Cerebellar nuclear complex (tissue), 1 donor: ENCODE data around the gene INTS2.
A peak's percentile ranks its signal among the peaks of the same experiment; 100 is the strongest.
"Not testable (repeated sequence)": the region's sequence is repeated elsewhere in the genome, so short reads cannot be mapped to it uniquely, and the experiment has no call there.

ENCODE experiments used
- DNase-seq, 2 experiments: peaks; one replicate each; lab custom pipeline; 2025; lab: John Stamatoyannopoulos, UW

The INTS2 gene, protein sequence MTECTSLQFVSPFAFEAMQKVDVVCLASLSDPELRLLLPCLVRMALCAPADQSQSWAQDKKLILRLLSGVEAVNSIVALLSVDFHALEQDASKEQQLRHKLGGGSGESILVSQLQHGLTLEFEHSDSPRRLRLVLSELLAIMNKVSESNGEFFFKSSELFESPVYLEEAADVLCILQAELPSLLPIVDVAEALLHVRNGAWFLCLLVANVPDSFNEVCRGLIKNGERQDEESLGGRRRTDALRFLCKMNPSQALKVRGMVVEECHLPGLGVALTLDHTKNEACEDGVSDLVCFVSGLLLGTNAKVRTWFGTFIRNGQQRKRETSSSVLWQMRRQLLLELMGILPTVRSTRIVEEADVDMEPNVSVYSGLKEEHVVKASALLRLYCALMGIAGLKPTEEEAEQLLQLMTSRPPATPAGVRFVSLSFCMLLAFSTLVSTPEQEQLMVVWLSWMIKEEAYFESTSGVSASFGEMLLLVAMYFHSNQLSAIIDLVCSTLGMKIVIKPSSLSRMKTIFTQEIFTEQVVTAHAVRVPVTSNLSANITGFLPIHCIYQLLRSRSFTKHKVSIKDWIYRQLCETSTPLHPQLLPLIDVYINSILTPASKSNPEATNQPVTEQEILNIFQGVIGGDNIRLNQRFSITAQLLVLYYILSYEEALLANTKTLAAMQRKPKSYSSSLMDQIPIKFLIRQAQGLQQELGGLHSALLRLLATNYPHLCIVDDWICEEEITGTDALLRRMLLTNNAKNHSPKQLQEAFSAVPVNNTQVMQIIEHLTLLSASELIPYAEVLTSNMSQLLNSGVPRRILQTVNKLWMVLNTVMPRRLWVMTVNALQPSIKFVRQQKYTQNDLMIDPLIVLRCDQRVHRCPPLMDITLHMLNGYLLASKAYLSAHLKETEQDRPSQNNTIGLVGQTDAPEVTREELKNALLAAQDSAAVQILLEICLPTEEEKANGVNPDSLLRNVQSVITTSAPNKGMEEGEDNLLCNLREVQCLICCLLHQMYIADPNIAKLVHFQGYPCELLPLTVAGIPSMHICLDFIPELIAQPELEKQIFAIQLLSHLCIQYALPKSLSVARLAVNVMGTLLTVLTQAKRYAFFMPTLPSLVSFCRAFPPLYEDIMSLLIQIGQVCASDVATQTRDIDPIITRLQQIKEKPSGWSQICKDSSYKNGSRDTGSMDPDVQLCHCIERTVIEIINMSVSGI

DNA sequence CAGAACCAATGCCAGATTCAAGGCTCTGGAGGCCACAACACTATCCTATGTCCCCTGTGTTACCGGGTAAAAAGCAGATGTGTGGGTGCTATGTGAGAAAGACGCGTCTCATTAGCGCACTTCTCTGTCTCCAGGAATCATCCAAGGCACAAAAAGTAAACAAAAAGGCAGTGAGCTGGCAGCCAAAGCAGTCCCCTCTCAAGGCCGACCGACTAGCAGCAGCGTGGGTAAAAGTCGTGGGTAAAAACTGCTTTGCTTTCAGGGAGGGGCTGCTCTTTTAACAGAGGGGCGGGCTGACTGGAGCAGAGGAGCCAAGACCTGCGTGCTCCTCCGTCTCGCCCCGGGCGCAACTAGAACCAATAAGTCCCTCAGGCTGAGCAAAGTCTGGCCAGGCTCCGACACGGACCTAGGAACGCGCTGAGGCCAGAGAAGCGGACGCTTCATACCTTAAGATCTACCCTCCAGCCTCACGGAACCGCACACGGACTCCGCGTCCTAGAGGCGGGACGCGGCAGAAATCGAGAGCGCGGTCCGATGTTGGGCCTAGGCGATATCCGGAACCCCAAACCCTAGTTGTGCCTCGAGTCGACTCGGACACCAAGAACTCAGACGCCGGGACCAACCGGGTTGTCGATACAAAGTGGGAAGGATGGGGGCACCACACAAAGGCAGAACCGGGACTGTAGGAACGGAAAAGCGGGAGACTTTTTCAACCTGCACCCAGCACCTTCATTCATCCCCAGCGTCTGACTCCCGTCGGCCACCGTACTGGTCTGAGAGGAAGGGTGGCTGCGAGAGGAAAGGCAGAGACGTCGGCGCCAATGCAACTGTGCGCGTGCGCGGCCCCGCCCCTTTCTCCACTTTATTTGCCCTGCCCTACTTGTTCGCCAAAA lies at the start of gene INTS2:
Gene INTS2 (minus strand): TSS at position 775 of the 893 bp plus-strand sequence. CDS start 1,338 bp downstream, outside the sequence.
- DNase-seq, result peak in 1 of 2 experiments; percentile 76

DNA sequence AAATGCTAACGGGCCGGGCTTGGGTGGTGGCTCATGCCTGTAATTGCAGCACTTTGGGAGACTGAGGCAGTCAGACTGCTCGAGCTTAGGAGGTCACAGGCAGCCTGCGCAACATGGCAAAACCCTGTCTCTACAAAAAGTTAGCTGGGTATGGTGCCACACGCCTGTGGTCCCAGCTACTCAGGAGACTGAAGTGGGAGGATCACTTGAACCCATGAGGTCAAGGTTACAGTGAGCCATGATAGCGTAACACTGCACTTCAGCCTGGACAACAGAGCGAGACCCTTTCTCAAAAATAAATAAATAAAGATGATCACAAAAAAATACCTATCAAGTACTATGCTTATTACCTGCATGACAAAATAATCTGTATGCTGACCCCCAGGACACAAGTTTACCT lies 46.3 kb upstream of the INTS2 start:
- no peak for DNase-seq

DNA sequence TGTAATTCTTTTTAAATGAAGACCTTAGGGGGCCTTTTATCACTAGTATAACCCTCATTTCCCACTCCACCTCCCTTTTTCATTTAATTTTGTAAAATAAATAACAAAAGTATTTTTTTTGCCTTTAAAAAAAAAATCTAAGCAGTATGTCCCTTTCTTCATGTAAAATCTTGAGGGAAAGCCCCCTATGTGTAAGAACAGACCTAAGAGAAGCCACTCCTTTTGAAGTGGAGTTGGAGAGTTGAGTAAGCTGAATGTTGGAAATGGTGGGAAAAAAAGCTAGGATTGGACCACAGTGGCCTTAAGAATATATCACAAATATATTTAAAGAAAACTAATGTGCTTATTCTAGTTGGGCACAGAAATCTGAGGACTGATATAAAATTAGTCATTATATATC lies 44.5 kb upstream of the INTS2 start:
- DNase-seq, result no peak

DNA sequence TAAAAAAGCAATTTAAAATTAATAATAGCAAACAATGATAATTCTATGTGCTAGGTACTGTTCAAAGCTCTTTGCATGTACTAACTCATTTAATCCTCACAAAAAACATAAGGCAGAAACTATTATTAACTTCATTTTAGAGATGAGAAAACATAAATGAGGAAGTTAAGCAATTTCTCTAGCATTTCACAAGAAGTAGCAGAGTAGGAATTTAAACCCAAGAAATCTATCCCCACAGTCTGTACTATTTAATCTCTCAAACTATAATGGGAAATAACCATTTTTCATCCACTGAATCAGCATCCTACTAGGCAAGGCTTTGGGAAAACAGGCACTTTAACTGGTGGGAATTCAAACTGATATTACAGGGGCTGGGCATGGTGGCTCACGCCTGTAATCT lies 42.2 kb upstream of the INTS2 start:
- no peak for DNase-seq

DNA sequence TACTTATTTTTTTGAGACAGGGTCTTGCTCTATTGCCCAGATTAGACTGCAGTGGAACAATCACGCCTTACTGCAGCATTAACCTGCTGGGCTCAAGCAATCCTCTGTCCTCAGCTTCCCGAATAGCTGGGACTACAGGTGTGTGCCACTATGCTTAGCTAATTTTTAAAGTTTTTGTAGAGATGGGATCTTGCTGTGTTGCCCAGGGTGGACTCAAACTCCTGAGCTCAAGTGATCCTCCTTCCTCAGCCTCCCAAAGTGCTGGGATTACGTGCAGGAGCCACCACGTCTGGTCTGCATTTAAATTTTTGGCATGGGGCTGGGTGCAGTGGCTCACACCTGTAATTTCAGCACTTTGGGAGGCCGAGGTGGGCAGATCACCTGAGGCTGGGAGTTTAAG lies 41.0 kb upstream of the INTS2 start:
- no peak for DNase-seq

DNA sequence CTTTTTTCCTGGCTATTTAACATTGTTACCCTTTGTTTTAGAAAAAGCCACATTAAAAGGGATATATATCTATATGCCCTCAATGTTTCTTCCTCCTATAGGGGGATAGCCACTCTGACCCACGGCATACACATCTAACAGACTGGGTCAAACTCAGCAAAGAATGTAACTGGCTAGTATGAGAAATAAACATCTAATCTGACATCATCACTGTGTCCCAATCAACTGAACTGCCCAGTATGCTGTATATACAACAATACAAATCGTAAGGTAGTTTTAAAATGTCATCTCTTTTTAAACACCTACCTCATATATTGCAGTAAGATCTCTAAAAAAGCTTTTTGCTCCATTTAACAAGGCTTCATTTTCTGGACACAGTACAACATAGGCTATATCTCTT lies 39.9 kb upstream of the INTS2 start:
- DNase-seq, result no peak

DNA sequence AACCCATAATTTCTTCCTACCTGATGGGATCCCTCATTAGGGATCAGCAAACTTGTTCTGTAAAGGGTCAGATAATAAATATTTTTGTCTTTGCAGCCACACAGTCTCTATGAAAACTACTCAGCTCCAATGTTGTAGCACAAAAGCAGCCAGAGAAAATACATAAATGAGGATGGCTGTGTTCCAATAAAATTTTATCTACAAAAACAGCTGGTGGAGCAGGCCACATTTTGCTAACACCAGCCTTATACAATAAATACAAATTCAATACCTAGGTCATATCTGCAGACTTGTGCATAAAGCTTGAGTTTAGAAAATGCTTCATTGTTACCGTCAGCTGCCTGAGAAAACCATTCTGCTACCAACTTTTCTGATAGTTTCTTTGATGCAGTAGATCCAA lies 38.4 kb upstream of the INTS2 start:
- DNase-seq, result no peak

DNA sequence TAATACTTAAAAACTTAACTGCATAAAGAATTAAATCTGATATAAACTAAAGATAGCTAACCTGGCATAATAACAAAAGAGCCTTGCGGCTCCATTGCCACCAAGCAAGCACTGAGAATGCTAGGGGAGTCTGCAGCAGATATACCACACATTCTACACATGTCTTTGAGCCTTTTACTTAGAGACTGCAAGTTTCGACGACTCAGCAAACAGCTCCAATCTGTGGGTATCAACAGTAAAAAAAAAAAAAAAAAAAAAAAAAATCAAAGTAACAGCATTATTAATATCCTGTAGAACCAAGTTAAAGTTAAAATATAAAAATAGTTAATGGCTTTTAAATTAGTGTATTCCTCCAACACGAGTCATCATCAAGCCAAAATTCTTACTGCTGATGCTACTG lies 27.8 kb upstream of the INTS2 start:
- DNase-seq, result no peak

DNA sequence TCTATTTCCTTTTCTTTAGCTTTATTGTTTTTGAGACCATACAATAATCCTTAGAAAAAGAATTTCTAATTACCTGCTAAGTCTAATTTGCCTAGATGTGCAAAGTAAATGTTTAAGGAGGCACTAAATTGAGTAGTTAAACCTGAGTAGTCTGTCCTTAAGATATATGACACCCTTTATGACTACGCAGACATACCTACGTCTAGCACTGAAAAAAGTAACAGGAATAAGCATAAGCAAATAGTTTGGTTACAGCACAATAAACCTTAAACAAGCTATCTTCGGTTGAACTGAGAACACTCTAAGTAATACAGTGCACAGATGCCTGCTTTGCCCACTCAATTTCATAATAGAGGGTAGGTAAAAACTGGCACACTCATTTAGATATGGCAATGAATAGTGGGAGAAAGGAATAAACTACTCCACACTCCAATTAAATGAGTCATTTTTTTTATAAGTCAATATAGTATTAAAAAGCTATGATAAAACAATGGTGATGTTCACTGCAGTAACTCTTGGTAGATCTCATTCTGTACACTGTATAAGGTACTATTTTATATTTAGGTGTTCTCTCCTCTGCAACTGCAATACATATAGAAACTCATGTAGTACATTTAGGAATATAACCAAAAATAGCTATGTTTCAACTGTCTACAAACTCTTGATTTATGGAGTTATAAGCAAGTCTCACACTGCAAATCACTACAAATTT lies 19.7 kb upstream of the INTS2 start:
- DNase-seq, result no peak

DNA sequence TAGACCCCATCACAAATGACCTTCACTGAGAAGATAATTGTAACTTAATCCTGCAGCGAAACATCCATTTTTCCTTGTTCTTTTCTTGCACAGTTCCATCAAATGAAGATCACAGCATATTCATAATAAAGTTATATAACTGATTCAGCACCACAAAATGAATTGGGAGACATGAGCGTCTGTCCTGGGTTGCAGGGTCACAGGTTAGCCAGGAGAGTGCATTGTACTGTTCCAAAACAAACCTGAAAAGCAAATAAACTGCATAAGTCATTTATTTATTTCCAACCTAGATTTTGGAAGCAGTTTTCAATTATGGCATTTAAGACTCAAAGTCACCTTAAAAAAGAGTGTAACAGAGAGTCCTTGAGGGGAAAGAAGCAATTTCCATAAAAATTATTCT lies 18.6 kb upstream of the INTS2 start:
- no peak for DNase-seq

DNA sequence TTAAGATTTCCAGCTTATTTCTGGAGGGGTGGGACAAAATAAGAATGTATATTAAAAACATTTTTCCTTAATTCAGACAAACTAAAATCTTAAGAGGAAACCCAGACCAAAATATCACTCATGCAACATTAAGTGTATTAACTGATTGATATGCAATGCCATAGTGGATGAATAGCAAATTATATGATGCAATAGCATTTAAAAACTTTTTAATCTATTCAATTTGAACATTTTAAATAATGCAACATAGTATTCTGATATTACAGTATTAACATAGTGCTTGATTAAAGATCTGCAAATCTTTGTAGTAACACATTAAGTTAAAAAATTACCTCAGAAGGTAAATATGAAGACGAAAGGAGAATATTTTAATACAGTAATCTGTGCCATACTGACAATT lies 15.3 kb upstream of the INTS2 start:
- DNase-seq, result no peak

DNA sequence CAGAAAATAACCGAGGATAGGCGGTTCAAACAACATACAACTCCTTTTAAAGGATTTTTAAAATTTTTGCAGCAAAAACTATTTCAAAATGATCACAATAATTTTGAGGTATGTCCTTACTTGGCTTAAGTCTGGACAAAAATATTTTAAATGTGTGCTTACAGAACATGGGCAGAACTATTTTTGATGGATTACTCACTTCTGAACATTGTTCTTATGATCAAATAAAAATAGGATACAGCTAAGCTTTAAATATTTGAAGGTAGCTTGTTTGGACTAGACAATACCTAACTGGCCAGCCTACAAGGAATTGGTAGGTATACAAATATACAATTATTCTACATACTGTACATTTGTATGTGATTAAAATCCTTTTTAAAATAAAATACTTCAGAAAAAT lies 14.3 kb upstream of the INTS2 start:
- DNase-seq, result no peak

DNA sequence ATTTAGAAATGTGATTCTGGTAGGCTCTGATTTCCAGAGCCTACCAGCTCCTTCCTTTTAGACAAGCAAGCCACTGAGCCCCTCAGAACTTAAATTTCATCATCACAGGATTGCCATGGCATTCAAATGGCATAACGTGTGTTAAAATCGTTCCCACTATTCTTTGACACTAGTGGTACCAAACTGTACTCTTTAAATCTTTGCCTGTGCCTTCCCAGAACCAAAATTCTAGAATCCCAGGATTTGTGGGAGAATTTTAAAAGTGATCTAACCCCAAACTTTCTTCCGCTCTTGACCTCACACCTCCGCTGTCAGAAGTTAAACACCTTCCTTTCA lies 287 bp upstream of the INTS2 start:
- DNase-seq, result no peak

DNA sequence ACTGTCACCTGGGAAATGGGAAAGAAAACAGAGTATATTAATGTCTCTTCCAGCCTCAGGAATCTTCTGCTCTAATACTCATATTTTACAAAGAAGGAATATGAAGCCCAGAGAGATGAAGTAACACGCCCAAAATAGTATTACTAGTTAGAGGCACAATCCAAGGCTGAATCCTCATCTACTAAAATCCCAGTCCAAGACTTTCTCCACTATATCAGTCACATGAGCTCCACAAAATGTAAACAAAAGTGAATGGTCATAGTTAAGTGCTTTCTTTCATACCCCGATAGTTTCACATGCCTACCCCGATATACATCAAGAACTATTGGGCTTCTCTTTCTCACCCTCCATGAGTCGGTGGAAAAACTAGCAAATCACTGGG lies 965 bp downstream of the INTS2 start:
- DNase-seq, result no peak

DNA sequence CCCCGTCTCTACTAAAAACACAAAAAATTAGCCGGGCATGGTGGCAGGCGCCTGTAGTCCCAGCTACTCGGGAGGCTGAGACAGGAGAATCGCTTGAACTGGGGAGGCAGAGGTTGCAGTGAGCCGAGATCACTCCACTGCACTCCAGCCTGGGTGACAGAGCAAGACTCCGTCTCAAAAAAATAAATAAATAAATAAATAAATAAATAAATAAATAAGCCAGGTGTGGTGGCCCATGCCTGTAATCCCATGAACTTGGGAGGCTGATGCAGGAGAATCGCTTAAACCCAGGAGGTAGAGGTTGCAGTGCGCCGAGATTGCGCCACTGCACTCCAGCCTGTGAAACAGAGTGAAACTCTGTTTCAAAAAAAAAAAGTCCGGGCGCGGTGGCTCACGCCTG lies 12.6 kb downstream of the INTS2 start:
- not testable (repeated sequence) for DNase-seq

DNA sequence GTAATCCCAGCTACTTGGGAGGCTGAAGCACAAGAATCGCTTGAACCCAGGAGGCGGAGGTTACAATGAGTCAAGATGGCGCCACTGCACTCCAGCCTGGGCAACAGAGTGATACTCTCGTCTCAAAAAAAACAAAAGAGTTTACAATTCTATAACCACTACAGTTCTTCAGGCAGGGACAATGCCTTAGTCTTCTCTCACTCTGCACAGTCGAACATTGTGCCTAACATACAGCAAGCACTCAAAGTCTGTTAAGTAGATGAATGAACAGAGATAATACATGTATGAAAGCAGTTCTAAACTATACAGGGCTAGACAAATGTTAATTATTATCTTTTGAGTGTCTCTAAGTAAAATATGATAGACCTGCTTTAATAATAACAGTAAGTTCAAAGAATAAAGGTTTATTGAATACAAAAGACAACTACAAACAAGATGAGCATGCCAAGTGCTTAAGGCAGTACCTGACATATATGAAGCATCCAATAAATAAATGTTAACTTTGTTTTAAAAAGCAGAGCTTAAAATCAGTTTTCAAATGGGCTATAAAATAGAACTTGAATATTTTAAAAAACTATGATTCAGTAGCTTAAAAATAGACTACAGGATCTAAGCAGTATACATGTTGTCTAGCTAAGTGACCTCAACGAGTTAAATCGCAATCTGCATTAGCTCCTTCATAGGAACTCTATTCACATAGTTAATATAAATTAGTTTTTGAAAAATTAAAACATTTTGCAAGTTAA lies 19.3 kb downstream of the INTS2 start:
- DNase-seq, result no peak

DNA sequence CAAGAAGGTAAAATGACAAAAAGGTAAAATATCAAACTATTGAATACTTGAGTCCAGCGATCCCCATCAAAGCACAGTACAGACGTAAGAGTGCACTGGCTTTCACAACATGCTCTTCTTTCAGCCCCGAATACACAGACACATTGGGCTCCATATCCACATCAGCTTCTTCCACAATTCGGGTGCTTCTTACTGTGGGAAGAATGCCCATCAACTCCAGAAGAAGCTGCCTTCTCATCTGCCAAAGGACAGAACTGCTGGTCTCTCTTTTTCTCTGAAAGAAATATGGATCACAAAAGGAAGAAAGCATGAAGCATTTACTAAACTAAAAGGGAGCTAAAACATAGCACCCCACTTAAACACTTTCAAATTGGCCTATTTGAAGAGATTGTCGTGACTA lies 20.4 kb downstream of the INTS2 start:
- DNase-seq, result no peak

DNA sequence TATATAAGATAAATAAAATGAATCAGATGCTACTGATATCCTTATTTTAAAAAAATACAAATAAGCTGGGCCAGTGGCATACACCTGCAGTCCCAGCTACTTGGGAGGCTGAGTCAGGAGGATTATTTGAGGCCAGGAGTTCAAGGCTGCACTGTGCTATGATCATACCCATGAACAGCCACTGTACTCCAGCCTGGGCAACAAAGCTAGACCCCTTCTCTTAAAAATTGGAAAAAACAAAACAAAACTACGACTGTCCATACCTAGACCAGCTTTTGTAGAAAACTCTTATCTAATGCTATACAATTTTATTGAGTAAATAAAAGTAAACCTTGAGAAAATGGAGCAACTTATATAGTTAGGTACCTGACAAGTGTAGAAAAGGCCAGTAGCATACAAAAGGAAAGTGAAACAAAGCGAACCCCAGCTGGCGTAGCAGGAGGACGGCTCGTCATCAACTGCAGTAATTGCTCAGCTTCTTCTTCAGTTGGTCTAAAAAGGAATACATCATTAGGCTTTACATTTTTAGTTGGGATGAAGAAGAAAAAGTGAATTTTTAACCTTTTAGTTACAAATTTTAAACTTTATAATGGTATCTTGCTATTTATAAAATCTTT lies 23.6 kb downstream of the INTS2 start:
- DNase-seq, result no peak

DNA sequence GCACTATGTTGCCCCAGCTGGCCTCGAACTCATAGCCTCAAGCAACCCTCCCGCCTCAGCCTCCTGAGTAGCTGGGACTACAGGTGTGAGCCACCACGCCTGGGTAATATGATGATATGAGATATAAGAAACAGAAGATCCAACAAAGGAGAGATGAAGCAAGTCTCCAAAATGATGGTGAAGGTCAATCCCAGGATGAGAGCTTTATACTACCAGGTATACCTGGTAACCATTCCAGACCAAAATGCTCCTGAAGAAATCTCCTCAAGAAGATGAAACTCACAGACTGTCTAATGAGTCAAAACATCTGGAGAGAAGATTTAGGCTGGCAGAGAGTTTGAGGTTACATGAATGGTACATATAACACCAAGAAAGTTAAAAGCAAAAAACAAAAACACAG lies 24.5 kb downstream of the INTS2 start:
- DNase-seq, result no peak
